HEK293 (cell line): Measurements from ENCODE around the gene DIP2B.

ENCODE experiments used
- CTCF ChIA-PET: fragments of 350-600 bp; formaldehyde crosslinking; extraction: SDS; loops from one replicate; lab custom pipeline; 2021; ENCODE audit warnings: antibody characterized with exemption; lab: Yijun Ruan, JAX
- POLR2A ChIA-PET: fragments of 300-600 bp; formaldehyde crosslinking; extraction: SDS; loops from one replicate; lab custom pipeline; 2020; ENCODE audit warnings: antibody characterized with exemption, inconsistent platforms; lab: Yijun Ruan, JAX
- H3K27ac ChIP-seq: fragments of 200-500 bp; sonication (Bioruptor generic); 2 replicates; pipeline ENCODE4 v1.5.1; 2014; ENCODE audit warnings: low read depth, low read length, control low read depth, inconsistent platforms; ENCODE audit errors: extremely low read depth
- H3K36me3 ChIP-seq, 2 experiments: fragments of 200-500 bp in 1 of 2; sonication (Bioruptor generic) in 1 of 2; 1 replicate in 1 of 2; 2 replicates in 1 of 2; pipeline ENCODE4 v1.5.1; 2014 to 2017; ENCODE audit warnings: inconsistent platforms in 2 of 2, low read length in 2 of 2; ENCODE audit not compliant: control insufficient read depth in 2 of 2, insufficient read depth in 1 of 2
- H3K4me1 ChIP-seq: fragments of 200-500 bp; sonication (Bioruptor generic); 2 replicates; pipeline ENCODE4 v1.5.1; 2014; ENCODE audit warnings: mild to moderate bottlenecking, low read length, inconsistent platforms; ENCODE audit not compliant: control insufficient read depth, insufficient read depth
- H3K4me3 ChIP-seq: 2 replicates; pipeline ENCODE4 v1.5.1; 2011; ENCODE audit warnings: low read depth, mild to moderate bottlenecking, control low read depth, low read length, moderate library complexity
- H3K9me3 ChIP-seq: fragments of 200-500 bp; sonication (Bioruptor generic); 2 replicates; pipeline ENCODE4 v1.5.1; 2014; ENCODE audit warnings: low read depth, low read length, inconsistent platforms; ENCODE audit not compliant: control insufficient read depth, insufficient read depth
- GFI1B ChIP-seq: fragments of 450-650 bp; formaldehyde crosslinking; IDR thresholded peaks from 2 replicates; pipeline ENCODE4 v1.5.1; 2016; ENCODE audit warnings: missing biosample characterization, missing genetic modification characterization
- GLI2 ChIP-seq: fragments of 450-650 bp; formaldehyde crosslinking; IDR thresholded peaks from 2 replicates; pipeline ENCODE4; 2017; ENCODE audit warnings: missing biosample characterization, missing genetic modification characterization, low read depth, borderline replicate concordance
- GLIS2 ChIP-seq: fragments of 450-650 bp; formaldehyde crosslinking; IDR thresholded peaks from 2 replicates; pipeline ENCODE4 v1.5.1; 2016; ENCODE audit warnings: missing biosample characterization, missing genetic modification characterization
- ZFHX2 ChIP-seq: fragments of 450-650 bp; formaldehyde crosslinking; conservative IDR thresholded peaks from 2 replicates; pipeline ENCODE4 v1.5.1; 2016; ENCODE audit warnings: missing biosample characterization, missing genetic modification characterization
- ZFP3 ChIP-seq: fragments of 450-650 bp; formaldehyde crosslinking; IDR thresholded peaks from 2 replicates; pipeline ENCODE4 v1.5.1; 2016; ENCODE audit warnings: low read depth, missing biosample characterization, missing genetic modification characterization
- ZFP37 ChIP-seq: fragments of 450-650 bp; formaldehyde crosslinking; IDR thresholded peaks from 2 replicates; pipeline ENCODE4 v1.5.1; 2016; ENCODE audit warnings: missing biosample characterization, missing genetic modification characterization
- ZFP69B ChIP-seq: fragments of 450-650 bp; formaldehyde crosslinking; IDR thresholded peaks from 2 replicates; pipeline ENCODE4 v1.5.1; 2016; ENCODE audit warnings: missing biosample characterization, missing genetic modification characterization
- ZNF140 ChIP-seq: fragments of 450-650 bp; formaldehyde crosslinking; IDR thresholded peaks from 2 replicates; pipeline ENCODE4 v1.5.1; 2016; ENCODE audit warnings: missing biosample characterization, missing genetic modification characterization
- ZNF169 ChIP-seq: fragments of 450-650 bp; formaldehyde crosslinking; IDR thresholded peaks from 2 replicates; pipeline ENCODE4 v1.5.1; 2016; ENCODE audit warnings: missing biosample characterization, missing genetic modification characterization
- ZNF214 ChIP-seq: fragments of 450-650 bp; formaldehyde crosslinking; IDR thresholded peaks from 2 replicates; pipeline ENCODE4 v1.5.1; 2017; ENCODE audit warnings: missing biosample characterization, mild to moderate bottlenecking, missing genetic modification characterization, borderline replicate concordance
- ZNF223 ChIP-seq: fragments of 450-650 bp; formaldehyde crosslinking; IDR thresholded peaks from 2 replicates; pipeline ENCODE4 v1.5.1; 2016; ENCODE audit warnings: missing biosample characterization, missing genetic modification characterization
- ZNF37A ChIP-seq: fragments of 450-650 bp; IDR thresholded peaks from 2 replicates; pipeline ENCODE4 v1.5.1; 2018; ENCODE audit warnings: missing biosample characterization, missing genetic modification characterization
- ZNF473 ChIP-seq: fragments of 450-650 bp; formaldehyde crosslinking; IDR thresholded peaks from 2 replicates; pipeline ENCODE4 v1.5.1; 2017; ENCODE audit warnings: missing biosample characterization, missing genetic modification characterization
- ZNF48 ChIP-seq: fragments of 450-650 bp; formaldehyde crosslinking; IDR thresholded peaks from 2 replicates; pipeline ENCODE4 v1.5.1; 2016; ENCODE audit warnings: missing biosample characterization, missing genetic modification characterization
- ZNF521 ChIP-seq: fragments of 450-650 bp; formaldehyde crosslinking; IDR thresholded peaks from 2 replicates; pipeline ENCODE4 v1.5.1; 2017; ENCODE audit warnings: missing biosample characterization, mild to moderate bottlenecking, missing genetic modification characterization
- ZNF561 ChIP-seq: fragments of 450-650 bp; IDR thresholded peaks from 2 replicates; pipeline ENCODE4 v1.5.1; 2018; ENCODE audit warnings: missing biosample characterization, missing genetic modification characterization, borderline replicate concordance
- ZNF596 ChIP-seq: fragments of 450-650 bp; IDR thresholded peaks from 2 replicates; pipeline ENCODE4 v1.5.0; 2018; ENCODE audit warnings: missing biosample characterization, mild to moderate bottlenecking, missing genetic modification characterization, moderate library complexity
- ZNF621 ChIP-seq: fragments of 450-650 bp; formaldehyde crosslinking; IDR thresholded peaks from 2 replicates; pipeline ENCODE4 v1.5.1; 2017; ENCODE audit warnings: missing biosample characterization, missing genetic modification characterization
- ZNF670 ChIP-seq: fragments of 450-650 bp; formaldehyde crosslinking; IDR thresholded peaks from 2 replicates; pipeline ENCODE4 v1.5.1; 2016; ENCODE audit warnings: missing biosample characterization, missing genetic modification characterization, low read depth
- ZNF776 ChIP-seq: fragments of 450-650 bp; formaldehyde crosslinking; IDR thresholded peaks from 2 replicates; pipeline ENCODE4 v1.5.0; 2017; ENCODE audit warnings: missing biosample characterization, missing genetic modification characterization, borderline replicate concordance
- ZNF777 ChIP-seq: fragments of 450-650 bp; formaldehyde crosslinking; IDR thresholded peaks from 2 replicates; pipeline ENCODE4 v1.5.1; 2017; ENCODE audit warnings: missing biosample characterization, missing genetic modification characterization, borderline replicate concordance
- TF ChIP-seq, protein P1 (sequence below): fragments of 450-650 bp; formaldehyde crosslinking; IDR thresholded peaks from 2 replicates; pipeline ENCODE4 v1.5.0; 2017; ENCODE audit warnings: missing biosample characterization, missing genetic modification characterization, borderline replicate concordance
- TF ChIP-seq, protein P2 (sequence below): fragments of 450-650 bp; formaldehyde crosslinking; IDR thresholded peaks from 2 replicates; pipeline ENCODE4 v1.5.1; 2016; ENCODE audit warnings: missing biosample characterization, missing genetic modification characterization, low read depth
- TF ChIP-seq, protein P3 (sequence below): fragments of 450-650 bp; formaldehyde crosslinking; IDR thresholded peaks from 2 replicates; pipeline ENCODE4 v1.5.1; 2016; ENCODE audit warnings: missing biosample characterization, missing genetic modification characterization, low read depth
- TF ChIP-seq, protein P4 (sequence below): fragments of 450-650 bp; formaldehyde crosslinking; IDR thresholded peaks from 2 replicates; pipeline ENCODE4 v1.5.1; 2017; ENCODE audit warnings: missing biosample characterization, missing genetic modification characterization

DIP2B gene

DNA sequence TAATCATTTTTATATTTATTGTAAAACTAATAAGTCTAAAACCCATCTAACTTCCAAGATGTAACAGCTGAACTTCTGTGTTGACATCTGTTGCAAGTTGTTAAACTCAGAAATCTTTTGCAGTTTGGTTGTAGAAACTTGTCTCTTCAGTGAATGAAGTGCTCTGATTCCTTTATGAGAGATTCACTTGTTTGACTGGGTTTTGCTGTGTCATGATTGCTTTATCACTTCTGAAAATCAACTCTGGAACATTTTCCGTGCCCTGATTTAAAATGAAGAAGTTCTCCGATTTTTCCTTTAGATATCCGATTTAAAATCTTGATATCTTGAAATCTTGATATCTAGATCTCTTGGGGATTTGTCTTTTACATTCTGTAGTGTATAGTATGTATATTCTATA lies 65.1 kb downstream of the DIP2B start:
- Histone ChIP-seq H3K36me3 (no peaks in the 10 kb centered on the region), H3K27ac (no peak overlapping the region), H3K4me3 (no peak overlapping the region), H3K4me1 (peaks cover 15% of the 10 kb centered on the region), H3K9me3 (no peaks in the 10 kb centered on the region)
- ChIA-PET POLR2A (no interaction called here), CTCF (no interaction called here)
- TF ChIP-seq ZNF561 (tag by site-specific recombination) (no peak), ZNF776 (tag by site-specific recombination) (no peak), ZNF777 (tag by site-specific recombination) (no peak)
- TF ChIP-seq, protein P1, sequence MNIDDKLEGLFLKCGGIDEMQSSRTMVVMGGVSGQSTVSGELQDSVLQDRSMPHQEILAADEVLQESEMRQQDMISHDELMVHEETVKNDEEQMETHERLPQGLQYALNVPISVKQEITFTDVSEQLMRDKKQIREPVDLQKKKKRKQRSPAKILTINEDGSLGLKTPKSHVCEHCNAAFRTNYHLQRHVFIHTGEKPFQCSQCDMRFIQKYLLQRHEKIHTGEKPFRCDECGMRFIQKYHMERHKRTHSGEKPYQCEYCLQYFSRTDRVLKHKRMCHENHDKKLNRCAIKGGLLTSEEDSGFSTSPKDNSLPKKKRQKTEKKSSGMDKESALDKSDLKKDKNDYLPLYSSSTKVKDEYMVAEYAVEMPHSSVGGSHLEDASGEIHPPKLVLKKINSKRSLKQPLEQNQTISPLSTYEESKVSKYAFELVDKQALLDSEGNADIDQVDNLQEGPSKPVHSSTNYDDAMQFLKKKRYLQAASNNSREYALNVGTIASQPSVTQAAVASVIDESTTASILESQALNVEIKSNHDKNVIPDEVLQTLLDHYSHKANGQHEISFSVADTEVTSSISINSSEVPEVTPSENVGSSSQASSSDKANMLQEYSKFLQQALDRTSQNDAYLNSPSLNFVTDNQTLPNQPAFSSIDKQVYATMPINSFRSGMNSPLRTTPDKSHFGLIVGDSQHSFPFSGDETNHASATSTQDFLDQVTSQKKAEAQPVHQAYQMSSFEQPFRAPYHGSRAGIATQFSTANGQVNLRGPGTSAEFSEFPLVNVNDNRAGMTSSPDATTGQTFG (tag by site-specific recombination), result no peak

DNA sequence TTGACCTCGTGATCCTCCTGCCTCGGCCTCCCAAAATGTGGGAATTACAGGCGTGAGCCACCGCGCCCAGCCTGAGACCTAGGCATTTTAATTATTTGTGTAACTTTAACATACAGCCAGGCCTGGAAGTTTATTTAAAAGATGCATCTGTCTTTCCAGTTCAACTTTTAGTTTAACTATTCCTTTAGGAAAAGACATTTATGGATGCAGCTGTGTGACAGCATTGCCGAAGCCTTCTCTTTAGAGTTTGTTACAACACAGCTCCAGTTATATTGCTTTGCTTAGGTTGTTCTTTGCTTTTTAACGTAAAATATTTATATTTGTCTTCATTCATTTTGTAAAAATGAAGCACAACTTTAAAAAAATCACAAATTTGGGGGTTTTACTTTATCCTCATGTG lies 67.0 kb downstream of the DIP2B start:
- Histone ChIP-seq H3K36me3 (no peaks in the 10 kb centered on the region), H3K4me1 (peaks cover 15% of the 10 kb centered on the region), H3K27ac (no peak overlapping the region), H3K4me3 (no peak overlapping the region), H3K9me3 (no peaks in the 10 kb centered on the region)
- CTCF ChIA-PET, result no interaction called here
- TF ChIP-seq ZNF169, result no peak
- TF ChIP-seq, protein P2, sequence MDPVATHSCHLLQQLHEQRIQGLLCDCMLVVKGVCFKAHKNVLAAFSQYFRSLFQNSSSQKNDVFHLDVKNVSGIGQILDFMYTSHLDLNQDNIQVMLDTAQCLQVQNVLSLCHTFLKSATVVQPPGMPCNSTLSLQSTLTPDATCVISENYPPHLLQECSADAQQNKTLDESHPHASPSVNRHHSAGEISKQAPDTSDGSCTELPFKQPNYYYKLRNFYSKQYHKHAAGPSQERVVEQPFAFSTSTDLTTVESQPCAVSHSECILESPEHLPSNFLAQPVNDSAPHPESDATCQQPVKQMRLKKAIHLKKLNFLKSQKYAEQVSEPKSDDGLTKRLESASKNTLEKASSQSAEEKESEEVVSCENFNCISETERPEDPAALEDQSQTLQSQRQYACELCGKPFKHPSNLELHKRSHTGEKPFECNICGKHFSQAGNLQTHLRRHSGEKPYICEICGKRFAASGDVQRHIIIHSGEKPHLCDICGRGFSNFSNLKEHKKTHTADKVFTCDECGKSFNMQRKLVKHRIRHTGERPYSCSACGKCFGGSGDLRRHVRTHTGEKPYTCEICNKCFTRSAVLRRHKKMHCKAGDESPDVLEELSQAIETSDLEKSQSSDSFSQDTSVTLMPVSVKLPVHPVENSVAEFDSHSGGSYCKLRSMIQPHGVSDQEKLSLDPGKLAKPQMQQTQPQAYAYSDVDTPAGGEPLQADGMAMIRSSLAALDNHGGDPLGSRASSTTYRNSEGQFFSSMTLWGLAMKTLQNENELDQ (tag by site-specific recombination), result no peak
- TF ChIP-seq GFI1B (tag by site-specific recombination), result no peak
- TF ChIP-seq ZNF48 (tag by site-specific recombination), result no peak
- no peak for TF ChIP-seq ZNF223 (tag by site-specific recombination)
- TF ChIP-seq ZNF521, result no peak
- no peak for TF ChIP-seq ZFP69B (tag by site-specific recombination)
- TF ChIP-seq ZFP3 (tag by site-specific recombination), result no peak
- TF ChIP-seq ZFHX2 (tag by site-specific recombination), result no peak
- POLR2A ChIA-PET, result no interaction called here

DNA sequence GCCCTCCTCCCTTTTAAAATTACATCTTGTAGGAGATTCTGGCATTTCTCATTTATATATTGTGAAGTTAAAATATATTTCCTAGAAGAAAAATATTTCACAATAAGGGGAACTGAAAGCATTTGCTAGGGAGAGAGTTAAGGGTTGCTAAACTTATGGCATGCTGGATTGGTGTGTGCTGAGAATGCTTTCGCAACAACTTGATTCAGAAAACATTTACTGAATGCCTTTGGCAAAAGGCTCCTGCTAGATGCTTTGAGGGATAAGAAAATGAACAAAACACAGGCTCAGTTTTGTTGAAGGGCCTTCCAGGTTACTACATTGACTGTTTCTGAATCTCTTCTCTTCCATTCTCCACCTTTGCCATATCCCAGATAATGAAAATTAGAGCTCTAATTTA lies 67.5 kb downstream of the DIP2B start:
- POLR2A ChIA-PET, result interaction anchor here (0.8 kb wide), 1 partner anchor 8 kb away, joined by 3 read pairs; no protein-coding TSS in a partner anchor
- no peak overlapping the region for H3K4me3 ChIP-seq
- H3K27ac ChIP-seq, result no peak overlapping the region
- H3K9me3 ChIP-seq, result no peaks in the 10 kb centered on the region
- no peaks in the 10 kb centered on the region for H3K36me3 ChIP-seq
- peaks cover 15% of the 10 kb centered on the region for H3K4me1 ChIP-seq
- CTCF ChIA-PET, result interaction anchor here (0.6 kb wide), 1 partner anchor 19 kb away, joined by 3 read pairs; no protein-coding TSS in a partner anchor
- TF ChIP-seq ZNF214 (tag by site-specific recombination) (no peak), ZNF596 (tag by site-specific recombination) (no peak), ZNF621 (tag by site-specific recombination) (no peak), GLIS2 (tag by site-specific recombination) (no peak), ZNF670 (tag by site-specific recombination) (no peak), ZFP37 (tag by site-specific recombination) (no peak), GLI2 (tag by site-specific recombination) (no peak), ZNF473 (tag by site-specific recombination) (no peak), ZNF140 (tag by site-specific recombination) (no peak), ZNF37A (tag by site-specific recombination) (no peak)
- TF ChIP-seq, protein P3, sequence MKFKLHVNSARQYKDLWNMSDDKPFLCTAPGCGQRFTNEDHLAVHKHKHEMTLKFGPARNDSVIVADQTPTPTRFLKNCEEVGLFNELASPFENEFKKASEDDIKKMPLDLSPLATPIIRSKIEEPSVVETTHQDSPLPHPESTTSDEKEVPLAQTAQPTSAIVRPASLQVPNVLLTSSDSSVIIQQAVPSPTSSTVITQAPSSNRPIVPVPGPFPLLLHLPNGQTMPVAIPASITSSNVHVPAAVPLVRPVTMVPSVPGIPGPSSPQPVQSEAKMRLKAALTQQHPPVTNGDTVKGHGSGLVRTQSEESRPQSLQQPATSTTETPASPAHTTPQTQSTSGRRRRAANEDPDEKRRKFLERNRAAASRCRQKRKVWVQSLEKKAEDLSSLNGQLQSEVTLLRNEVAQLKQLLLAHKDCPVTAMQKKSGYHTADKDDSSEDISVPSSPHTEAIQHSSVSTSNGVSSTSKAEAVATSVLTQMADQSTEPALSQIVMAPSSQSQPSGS (tag by site-specific recombination), result no peak
- TF ChIP-seq, protein P4, sequence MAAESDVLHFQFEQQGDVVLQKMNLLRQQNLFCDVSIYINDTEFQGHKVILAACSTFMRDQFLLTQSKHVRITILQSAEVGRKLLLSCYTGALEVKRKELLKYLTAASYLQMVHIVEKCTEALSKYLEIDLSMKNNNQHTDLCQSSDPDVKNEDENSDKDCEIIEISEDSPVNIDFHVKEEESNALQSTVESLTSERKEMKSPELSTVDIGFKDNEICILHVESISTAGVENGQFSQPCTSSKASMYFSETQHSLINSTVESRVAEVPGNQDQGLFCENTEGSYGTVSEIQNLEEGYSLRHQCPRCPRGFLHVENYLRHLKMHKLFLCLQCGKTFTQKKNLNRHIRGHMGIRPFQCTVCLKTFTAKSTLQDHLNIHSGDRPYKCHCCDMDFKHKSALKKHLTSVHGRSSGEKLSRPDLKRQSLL (tag by site-specific recombination), result no peak
